ENCODE results near the gene NCOA7. TPM values are rescaled to one million over a fixed set of nuclear protein-coding genes. Genes with fewer than 3 reads are reported as not detected.

NCOA7 gene
- total and polyA plus RNA-seq, 2 of the 8 experiments (the other 6 are each of a cell fraction or from before 2014, with no cell fraction given): 2.6 to 10.7 TPM

GRCh38 chr6:125792680-125793079 lies 1.9 kb downstream of the NCOA7 start (continued):
- TF ChIP-seq CHD7 (IDR thresholded peaks at IDR 0.05; ENCODE audit: insufficient replicate concordance, low read length): no peak
